H1 (cell line): ENCODE measurements around the gene AOPEP. TPM values are rescaled to one million over a fixed set of nuclear protein-coding genes. Genes with fewer than 3 reads are reported as not detected.

Source experiments
- CTCF ChIA-PET: fragments of 300-600 bp; sonication (Branson Sonifier 250); formaldehyde crosslinking; loops from one replicate; lab custom pipeline; 2021; ENCODE audit not compliant: partially characterized antibody; lab: Charles Lee
- POLR2A ChIA-PET: fragments of 300-600 bp; sonication (Branson Sonifier 250); formaldehyde crosslinking; loops from one replicate; lab custom pipeline; 2021; ENCODE audit warnings: inconsistent platforms; ENCODE audit not compliant: partially characterized antibody; lab: Charles Lee
- DNase-seq, 2 experiments: peaks; one replicate each; pipeline versions ENCODE4 v3.0.0 to v3.0.0-alpha.2; 2010 to 2022; ENCODE audit warnings: low spot score in 2 of 2, low read depth in 1 of 2, mixed read lengths in 1 of 2
- FAIRE-seq: peaks from 2 replicates; lab custom pipeline; 2011; peaks lifted over from hg19 to GRCh38; lab: Jason Lieb, UNC
- H2AFZ ChIP-seq: 2 replicates; pipeline ENCODE4 v1.8.1; 2012; ENCODE audit warnings: low read length, inconsistent platforms
- H2AK5ac ChIP-seq: 2 replicates; pipeline ENCODE4 v1.6.1; 2013; ENCODE audit warnings: low read depth, low read length
- H2BK120ac ChIP-seq: replicated peaks from 2 replicates; pipeline ENCODE3; 2013; ENCODE audit warnings: low read depth, low read length, inconsistent platforms
- H2BK12ac ChIP-seq: 2 replicates; pipeline ENCODE4 v1.6.1; 2013; ENCODE audit warnings: low read depth, low read length
- H2BK15ac ChIP-seq: 2 replicates; pipeline ENCODE4 v1.6.1; 2013; ENCODE audit warnings: low read length
- H2BK20ac ChIP-seq: 2 replicates; pipeline ENCODE4 v1.6.1; 2013; ENCODE audit warnings: low read length
- H2BK5ac ChIP-seq: 2 replicates; pipeline ENCODE4 v1.6.1; 2013; ENCODE audit warnings: low read depth, low read length
- H3K14ac ChIP-seq: 2 replicates; pipeline ENCODE4 v1.6.1; 2013; ENCODE audit warnings: inconsistent platforms; ENCODE audit not compliant: insufficient read length
- H3K18ac ChIP-seq: 2 replicates; pipeline ENCODE4 v1.6.1; 2013; ENCODE audit warnings: low read length; ENCODE audit errors: extremely low read depth
- H3K23ac ChIP-seq: 2 replicates; pipeline ENCODE4 v1.6.1; 2013; ENCODE audit warnings: inconsistent platforms; ENCODE audit not compliant: insufficient read length
- H3K23me2 ChIP-seq: 2 replicates; pipeline ENCODE4 v1.6.1; 2013; ENCODE audit warnings: low read depth, low read length
- H3K27ac ChIP-seq: 2 replicates; pipeline ENCODE4 v1.6.1; 2011; ENCODE audit warnings: low read depth, low read length, inconsistent platforms
- H3K27me3 ChIP-seq, 4 experiments: replicated peaks in 1 of 4; 1 replicate in 1 of 4; 2 replicates in 3 of 4; pipeline versions ENCODE4 v1.6.1 to v1.8.1; 2011 to 2013; ENCODE audit warnings: low read length in 3 of 4, mild to moderate bottlenecking in 3 of 4, inconsistent platforms in 2 of 4, mixed read lengths in 2 of 4, moderate library complexity in 1 of 4; ENCODE audit not compliant: control insufficient read depth in 3 of 4, insufficient read depth in 3 of 4; ENCODE audit errors: extremely low read depth in 1 of 4
- H3K36me3 ChIP-seq, 4 experiments: 2 replicates each; pipeline versions ENCODE4 v1.6.1 to v1.8.1; 2011 to 2013; ENCODE audit warnings: mild to moderate bottlenecking in 4 of 4, low read length in 3 of 4, moderate library complexity in 2 of 4, control low read depth in 1 of 4, inconsistent platforms in 1 of 4; ENCODE audit not compliant: insufficient read depth in 4 of 4, control insufficient read depth in 2 of 4
- H3K4ac ChIP-seq: replicated peaks from 2 replicates; pipeline ENCODE3; 2013; ENCODE audit warnings: low read length, low read depth, mixed read lengths, inconsistent platforms; ENCODE audit not compliant: insufficient read length
- H3K4me1 ChIP-seq, 4 experiments: replicated peaks in 1 of 4; 1 replicate in 1 of 4; 2 replicates in 3 of 4; pipeline versions ENCODE4 v1.6.1 to v1.8.1; 2011 to 2013; ENCODE audit warnings: low read length in 3 of 4, inconsistent platforms in 2 of 4, mixed read lengths in 1 of 4; ENCODE audit not compliant: insufficient read depth in 4 of 4, control insufficient read depth in 3 of 4
- H3K4me2 ChIP-seq, 2 experiments: 2 replicates each; pipeline versions ENCODE4 v1.6.1 to v1.8.1; 2011 to 2013; ENCODE audit warnings: low read depth in 2 of 2, low read length in 2 of 2, control low read depth in 1 of 2, inconsistent platforms in 1 of 2, mild to moderate bottlenecking in 1 of 2; ENCODE audit not compliant: insufficient read depth in 1 of 2
- H3K4me3 ChIP-seq, 4 experiments: fragments of 200-600, 300-600 bp in 1 of 4; sonication (generic), shearing (Covaris generic), sonication (Bioruptor Twin) in 1 of 4; 2 replicates each; pipeline versions ENCODE4 v1.5.1 to v1.8.1; 2011 to 2016; ENCODE audit warnings: low read length in 4 of 4, low read depth in 3 of 4, control low read depth in 2 of 4, inconsistent platforms in 2 of 4, mild to moderate bottlenecking in 2 of 4, mixed read lengths in 1 of 4, moderate library complexity in 1 of 4; ENCODE audit not compliant: insufficient read depth in 2 of 4; ENCODE audit errors: extremely low read depth in 1 of 4
- H3K56ac ChIP-seq: replicated peaks from 2 replicates; pipeline ENCODE3; 2013; ENCODE audit warnings: low read depth, mild to moderate bottlenecking, mixed read lengths, low read length, inconsistent platforms; ENCODE audit not compliant: insufficient read length
- H3K79me1 ChIP-seq: 2 replicates; pipeline ENCODE4 v1.6.1; 2013; ENCODE audit warnings: low read depth, low read length, control low read depth
- H3K79me2 ChIP-seq, 2 experiments: 2 replicates each; pipeline versions ENCODE4 v1.6.1 to v1.8.1; 2012 to 2013; ENCODE audit warnings: low read length in 2 of 2, mild to moderate bottlenecking in 2 of 2, inconsistent platforms in 1 of 2; ENCODE audit not compliant: insufficient read depth in 2 of 2, control insufficient read depth in 1 of 2
- H3K9ac ChIP-seq, 4 experiments: replicated peaks in 1 of 4; 1 replicate in 1 of 4; 2 replicates in 3 of 4; pipeline versions ENCODE4 v1.6.1 to v1.8.1; 2011 to 2013; ENCODE audit warnings: low read depth in 3 of 4, low read length in 3 of 4, control low read depth in 2 of 4, mild to moderate bottlenecking in 2 of 4, moderate library complexity in 2 of 4, inconsistent platforms in 1 of 4; ENCODE audit errors: extremely low read depth in 1 of 4
- H3K9me3 ChIP-seq, 2 experiments: 2 replicates each; pipeline versions ENCODE4 v1.6.1 to v1.8.1; 2012 to 2013; ENCODE audit warnings: mild to moderate bottlenecking in 2 of 2, moderate library complexity in 2 of 2, control low read depth in 1 of 2, inconsistent platforms in 1 of 2, low read depth in 1 of 2, low read length in 1 of 2, mixed read lengths in 1 of 2; ENCODE audit not compliant: insufficient read depth in 2 of 2
- H4K20me1 ChIP-seq, 2 experiments: replicated peaks in 1 of 2; 2 replicates each; pipeline versions ENCODE3 to v1.8.1; 2011 to 2013; ENCODE audit warnings: inconsistent platforms in 2 of 2, low read length in 2 of 2, mild to moderate bottlenecking in 1 of 2; ENCODE audit not compliant: insufficient read depth in 2 of 2, control insufficient read depth in 1 of 2
- H4K5ac ChIP-seq: 2 replicates; pipeline ENCODE4 v1.6.1; 2013; ENCODE audit warnings: low read length, low read depth, mixed read lengths, inconsistent platforms; ENCODE audit not compliant: insufficient read length
- H4K8ac ChIP-seq: 2 replicates; pipeline ENCODE4 v1.8.0; 2013; ENCODE audit warnings: mild to moderate bottlenecking, moderate library complexity, low read length, inconsistent platforms; ENCODE audit not compliant: insufficient read depth; ENCODE audit errors: extremely low read depth
- H4K91ac ChIP-seq: replicated peaks from 2 replicates; pipeline ENCODE3; 2013; ENCODE audit warnings: low read length, mixed read lengths, inconsistent platforms; ENCODE audit not compliant: insufficient read length
- CBX5 ChIP-seq: fragments of 300-800, 300-1000 bp; sonication (generic); IDR thresholded peaks from 2 replicates; pipeline ENCODE4 v1.7.1; 2016; ENCODE audit warnings: antibody characterized with exemption, low read length, low read depth
- JUND ChIP-seq: IDR thresholded peaks from 2 replicates; pipeline ENCODE4 v1.6.1; 2011; ENCODE audit warnings: mild to moderate bottlenecking, improper control_type of control experiment, low read length
- KDM4A ChIP-seq: IDR thresholded peaks from one replicate; pipeline ENCODE4 v1.7.1; 2012; ENCODE audit warnings: low read depth, mild to moderate bottlenecking, moderate library complexity, low read length, inconsistent platforms; ENCODE audit not compliant: severe bottlenecking
- NRF1 ChIP-seq: IDR thresholded peaks from 2 replicates; pipeline ENCODE4 v1.6.1; 2011; ENCODE audit warnings: mild to moderate bottlenecking, low read depth, low read length, improper control_type of control experiment
- POLR2A ChIP-seq, 2 experiments: IDR thresholded peaks; 1 replicate in 1 of 2; 2 replicates in 1 of 2; pipeline ENCODE4 v1.6.1; 2011; ENCODE audit warnings: low read depth in 2 of 2, low read length in 2 of 2, mild to moderate bottlenecking in 2 of 2; ENCODE audit errors: control extremely low read depth in 1 of 2
- POLR2AphosphoS5 ChIP-seq: IDR thresholded peaks from 2 replicates; pipeline ENCODE4 v1.6.1; 2011; ENCODE audit warnings: low read depth, low read length
- WGBS, 2 experiments: shearing (Covaris generic) in 1 of 2; methylation state at CpG; one replicate each; pipeline versions ENCODE4 v1.1.6 to v1.1.7; 2013 to 2015; ENCODE audit warnings: low lambda C conversion rate in 2 of 2, mixed read lengths in 2 of 2, inconsistent platforms in 1 of 2, low coverage in 1 of 2, missing lambda C conversion rate in 1 of 2; ENCODE audit not compliant: insufficient replicate concordance in 2 of 2, insufficient coverage in 1 of 2, insufficient read length in 1 of 2; ENCODE audit errors: extremely low coverage in 1 of 2, missing lambda C conversion rate in 1 of 2; 5-methylcytosine and 5-hydroxymethylcytosine counted together
- polyA plus RNA-seq, 7 experiments: library from polyadenylated mRNA; depleted of rRNA in 3 of 7; stranded (reverse) in 5 of 7; unstranded in 2 of 7; fragments of >200 nt in 5 of 7; fragments of 200-250 nt in 2 of 7; gene quantifications; 1 replicate in 5 of 7; 2 replicates in 1 of 7; 4 replicates in 1 of 7; pipeline versions ENCODE4 v1.2.1 to v1.2.3, GENCODE V29; 2011 to 2013; ENCODE audit warnings: missing spikeins in 2 of 7, mixed read lengths in 2 of 7
- total RNA-seq: library from RNA; stranded (reverse); fragmentation: NEBNext Ultra II Directional; extraction: Animal tissue kit (Norgen Biotek cat#: 25700); gene quantifications from 2 replicates; pipeline ENCODE4 v1.2.1, GENCODE V29; 2021

The AOPEP gene
- total and polyA plus RNA-seq, 2 of the 8 experiments (the other 6 are each of a cell fraction or from before 2014, with no cell fraction given), result 6.1 to 14.3 TPM

DNA sequence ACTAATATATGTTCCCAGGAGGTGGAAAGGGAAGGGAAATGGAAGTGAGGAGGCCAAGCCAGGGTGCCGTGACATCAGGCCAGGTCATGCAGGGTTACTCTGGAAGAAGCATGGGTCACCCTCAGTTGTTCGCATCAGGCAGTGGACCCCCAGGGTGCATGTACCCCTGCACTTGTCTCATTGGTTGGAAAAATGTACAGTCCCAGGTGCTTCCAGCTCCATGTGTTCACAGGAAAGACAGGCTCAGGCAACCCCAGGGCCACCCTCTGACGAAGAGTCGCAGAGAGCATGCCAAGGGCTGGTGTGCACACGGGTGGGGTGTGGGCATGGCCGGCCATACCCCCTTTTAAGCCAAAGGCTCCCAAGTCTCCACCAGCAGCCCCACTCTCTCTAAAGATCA, 208.9 kb downstream of the AOPEP start:
- no peak overlapping the region for H3K18ac ChIP-seq
- TF ChIP-seq NRF1 (no peak), KDM4A (no peak), JUND (no peak), POLR2AphosphoS5 (no peak), CBX5 (no peak), POLR2A (IDR thresholded peaks at IDR 0.05; ENCODE audit: control extremely low read depth in 1 of 2, low read depth in 2 of 2, low read length in 2 of 2) (no peak)
- TF ChIP-seq, all 59 proteins: peak for 0
- no peak overlapping the region for H2BK120ac ChIP-seq
- H3K27ac ChIP-seq, result no peak overlapping the region
- H3K4me3 ChIP-seq, result no peak overlapping the region
- H3K23me2 ChIP-seq, result no peaks in the 10 kb centered on the region
- H3K23ac ChIP-seq, result no peak overlapping the region
- 88% methylated on average over 6 of the region's 6 CpGs; no CpG with 5 or more reads in 1 of the 2 experiments for WGBS, 2 experiments
- H4K91ac ChIP-seq, result no peak overlapping the region
- H3K27me3 ChIP-seq, result no peaks in the 10 kb centered on the region
- H2BK5ac ChIP-seq, result no peak overlapping the region
- FAIRE-seq (no peak), DNase-seq (no peak)
- no peak overlapping the region for H3K4ac ChIP-seq
- H3K56ac ChIP-seq, result no peak overlapping the region
- 0 out of 4 replicates have a peak, but pooled peaks cover 0 to 3% of the 10 kb centered on the region in 2 experiments for H3K79me2 ChIP-seq
- H3K36me3 ChIP-seq, result no peaks in the 10 kb centered on the region
- H3K14ac ChIP-seq, result no peak overlapping the region
- H3K79me1 ChIP-seq, result no peaks in the 10 kb centered on the region
- H3K9ac ChIP-seq, result no peak overlapping the region
- H2BK12ac ChIP-seq, result no peak overlapping the region
- no peak overlapping the region for H2BK20ac ChIP-seq
- H3K9me3 ChIP-seq, result no peaks in the 10 kb centered on the region
- ChIA-PET POLR2A (no interaction called here), CTCF (no interaction called here)
- H2AFZ ChIP-seq, result no peak overlapping the region
- H3K4me2 ChIP-seq, result no peak overlapping the region
- peaks cover 0 to 3% (median 1%) of the 10 kb centered on the region in 4 experiments; a peak in 4 of 7 replicates for H3K4me1 ChIP-seq
- H4K20me1 ChIP-seq, result no peaks in the 10 kb centered on the region
- H2BK15ac ChIP-seq, result no peak overlapping the region; the same call in 1 of the 2 replicates
- no peak overlapping the region for H4K5ac ChIP-seq
- H4K8ac ChIP-seq, result no peak overlapping the region; the same call in 1 of the 2 replicates
- H2AK5ac ChIP-seq, result no peak overlapping the region
